ENCODE results near the gene FLNB. TPM values are rescaled to one million over a fixed set of nuclear protein-coding genes. Genes with fewer than 3 reads are reported as not detected.

FLNB gene
- total RNA-seq, 2 experiments from 2014 or later, result 39.7 to 42.1 TPM

- H3K27me3 ChIP-seq (ENCODE audit: control insufficient read depth in 1 of 2, insufficient read depth in 2 of 2, low read length in 2 of 2), result no peaks in the 10 kb centered on the region
- H3K36me3 Mint-ChIP-seq (ENCODE audit: low read depth), result no peaks in the 10 kb centered on the region
- no peak overlapping the region for H3K27ac Mint-ChIP-seq
- ATAC-seq (ENCODE audit: poor library complexity), result no peak
- H3K9me3 ChIP-seq (ENCODE audit: control insufficient read depth in 1 of 2, insufficient read depth in 1 of 2, low read length in 2 of 2), result no peaks in the 10 kb centered on the region
- H3K4me1 ChIP-seq (ENCODE audit: insufficient read depth, low read length), result no peaks in the 10 kb centered on the region
- no peaks in the 10 kb centered on the region for H3K36me3 ChIP-seq (ENCODE audit: insufficient read depth, low read length)
- no peaks in the 10 kb centered on the region for H3K9me3 Mint-ChIP-seq
- no peak for TF ChIP-seq CTCF (IDR thresholded peaks at IDR 0.05)
- DNase-seq, result no peak
- H3K4me3 ChIP-seq (ENCODE audit: low read length), result no peak overlapping the region
- H3K27ac ChIP-seq (ENCODE audit: low read depth in 1 of 2, low read length in 2 of 2), result no peak overlapping the region
- ChIA-PET CTCF (no interaction called here), POLR2A (no interaction called here)
- no peak overlapping the region for H3K4me3 Mint-ChIP-seq
- no peaks in the 10 kb centered on the region for H3K4me1 Mint-ChIP-seq (ENCODE audit: low read depth)
- intact Hi-C loops (cut with DNase I, micrococcal nuclease), result no loop called here
- no peaks in the 10 kb centered on the region for H3K27me3 Mint-ChIP-seq
Measured at GRCh38 chr3:57989646-57990045, 18.6 kb upstream of the FLNB start.

GRCh38 chr3:57992452-57993213 is 15.6 kb upstream of the FLNB start:
- CTCF ChIA-PET, result no interaction called here
- Histone ChIP-seq H3K27ac (ENCODE audit: low read depth in 1 of 2, low read length in 2 of 2) (no peak overlapping the region), H3K4me3 (ENCODE audit: low read length) (no peak overlapping the region), H3K36me3 (ENCODE audit: insufficient read depth, low read length) (no peaks in the 10 kb centered on the region), H3K27me3 (ENCODE audit: control insufficient read depth in 1 of 2, insufficient read depth in 2 of 2, low read length in 2 of 2) (no peaks in the 10 kb centered on the region), H3K4me1 (ENCODE audit: insufficient read depth, low read length) (no peaks in the 10 kb centered on the region), H3K9me3 (ENCODE audit: control insufficient read depth in 1 of 2, insufficient read depth in 1 of 2, low read length in 2 of 2) (no peaks in the 10 kb centered on the region)
- DNase-seq (no peak), ATAC-seq (ENCODE audit: poor library complexity) (no peak)
- no peak for TF ChIP-seq CTCF (IDR thresholded peaks at IDR 0.05)
- no peaks in the 10 kb centered on the region for H3K4me1 Mint-ChIP-seq (ENCODE audit: low read depth)
- no peak overlapping the region for H3K4me3 Mint-ChIP-seq
- intact Hi-C loops (cut with DNase I, micrococcal nuclease), result no loop called here
- no peak overlapping the region for H3K27ac Mint-ChIP-seq
- H3K9me3 Mint-ChIP-seq, result no peaks in the 10 kb centered on the region
- POLR2A ChIA-PET, result no interaction called here
- no peaks in the 10 kb centered on the region for H3K27me3 Mint-ChIP-seq
- no peaks in the 10 kb centered on the region for H3K36me3 Mint-ChIP-seq (ENCODE audit: low read depth)

GRCh38 chr3:57998366-57999283 is 9.6 kb upstream of the FLNB start:
- ATAC-seq (ENCODE audit: poor library complexity) (peak; percentile 34), DNase-seq (no peak)
- Histone ChIP-seq H3K27me3 (ENCODE audit: control insufficient read depth in 1 of 2, insufficient read depth in 2 of 2, low read length in 2 of 2) (no peaks in the 10 kb centered on the region), H3K4me3 (ENCODE audit: low read length) (peak overlapping the region; percentile 25), H3K4me1 (ENCODE audit: insufficient read depth, low read length) (peaks cover 13% of the 10 kb centered on the region), H3K9me3 (ENCODE audit: control insufficient read depth in 1 of 2, insufficient read depth in 1 of 2, low read length in 2 of 2) (no peaks in the 10 kb centered on the region), H3K27ac (ENCODE audit: low read depth in 1 of 2, low read length in 2 of 2) (no peak overlapping the region), H3K36me3 (ENCODE audit: insufficient read depth, low read length) (no peaks in the 10 kb centered on the region)
- peaks cover 20% of the 10 kb centered on the region for H3K4me1 Mint-ChIP-seq (ENCODE audit: low read depth)
- H3K36me3 Mint-ChIP-seq (ENCODE audit: low read depth), result no peaks in the 10 kb centered on the region
- ChIA-PET POLR2A (interaction anchor here (0.7 to 1.0 kb wide), 2 partner anchors 9 to 1254 kb away, joined by 3 to 4 read pairs; no protein-coding TSS in a partner anchor), CTCF (no interaction called here)
- no peak for TF ChIP-seq CTCF (IDR thresholded peaks at IDR 0.05)
- peak overlapping the region; percentile 21 for H3K27ac Mint-ChIP-seq
- intact Hi-C loops (cut with DNase I, micrococcal nuclease), result no loop called here
- no peaks in the 10 kb centered on the region for H3K27me3 Mint-ChIP-seq
- no peaks in the 10 kb centered on the region for H3K9me3 Mint-ChIP-seq
- peak overlapping the region; percentile 75 for H3K4me3 Mint-ChIP-seq
